Lung (tissue), 12 donors: ENCODE data around the gene TMEM11. TPM values are rescaled to one million over a fixed set of nuclear protein-coding genes. Genes with fewer than 3 reads are reported as not detected.
"Not testable (repeated sequence)": the region's sequence is repeated elsewhere in the genome, so short reads cannot be mapped to it uniquely, and the experiment has no call there.

Experiments used
- ATAC-seq: fragments of 200-7000 bp; cut with Tn5 transposase; one replicate; pipeline ENCODE4 v1.9.1; 2020; ENCODE audit warnings: moderate number of reproducible peaks; ENCODE audit not compliant: insufficient read depth, low FRiP score
- DNase-seq, 3 donors: peaks; one replicate each; pipeline ENCODE4 v3.0.0-alpha.2; 2013 to 2017
- H3K27ac ChIP-seq, 2 donors: one replicate each; pipeline ENCODE4 v1.5.1; 2013; ENCODE audit warnings: mild to moderate bottlenecking in 2 of 2, moderate library complexity in 2 of 2, control low read depth in 1 of 2, inconsistent platforms in 1 of 2, low read depth in 1 of 2, low read length in 1 of 2
- H3K27me3 ChIP-seq, 3 donors: one replicate each; pipeline ENCODE4 v1.5.1; 2013; ENCODE audit warnings: low read length in 2 of 3; ENCODE audit not compliant: control insufficient read depth in 3 of 3, insufficient read depth in 3 of 3
- H3K36me3 ChIP-seq, 4 donors: one replicate each; pipeline ENCODE4 v1.5.1; 2013; ENCODE audit warnings: low read length in 4 of 4, mild to moderate bottlenecking in 1 of 4, moderate library complexity in 1 of 4; ENCODE audit not compliant: control insufficient read depth in 4 of 4, insufficient read depth in 4 of 4
- H3K4me1 ChIP-seq, 5 donors: one replicate each; pipeline ENCODE4 v1.5.1; 2013; ENCODE audit warnings: low read length in 5 of 5, mild to moderate bottlenecking in 2 of 5, moderate library complexity in 1 of 5; ENCODE audit not compliant: control insufficient read depth in 5 of 5, insufficient read depth in 5 of 5
- H3K4me3 ChIP-seq: one replicate; pipeline ENCODE4 v1.5.1; 2013; ENCODE audit warnings: mild to moderate bottlenecking, control low read depth, moderate library complexity
- H3K9ac ChIP-seq, 2 donors: one replicate each; pipeline ENCODE4 v1.5.1; 2013; ENCODE audit warnings: low read length in 2 of 2, control low read depth in 1 of 2; ENCODE audit not compliant: insufficient read depth in 1 of 2
- H3K9me3 ChIP-seq, 4 donors: one replicate each; pipeline ENCODE4 v1.5.1; 2013; ENCODE audit warnings: low read length in 3 of 4, mild to moderate bottlenecking in 1 of 4, moderate library complexity in 1 of 4; ENCODE audit not compliant: control insufficient read depth in 4 of 4, insufficient read depth in 3 of 4
- WGBS, 2 donors: extraction: QIAGEN DNeasy Blood & Tissue Kit; methylation state at CpG; one replicate each; pipeline ENCODE4 v1.1.7; 2013; 5-methylcytosine and 5-hydroxymethylcytosine counted together
- polyA plus RNA-seq, 2 donors: library from polyadenylated mRNA; stranded (reverse); fragments of 200-250 nt; gene quantifications; one replicate each; pipeline ENCODE4 v1.2.1, GENCODE V29; 2013
- total RNA-seq, 2 donors: library from RNA; depleted of rRNA in 1 of 2; stranded (reverse); fragments of >200 nt in 1 of 2; gene quantifications; one replicate each; pipeline ENCODE4 v1.2.1, GENCODE V29; 2014 to 2021
- TF ChIP-seq, protein P1 (sequence below): IDR thresholded peaks from 2 replicates; pipeline ENCODE4 v1.5.1; 2012; ENCODE audit warnings: mild to moderate bottlenecking; ENCODE audit errors: control extremely low read depth, extremely low read depth
- donor health status: control.
- donor health status: control.
- donor health status: Bipolar disorder and iron deficiency.
- donor health status: healthy.
- donor health status: DM: yes; HTN: yes; CAD: no.

Gene TMEM11
- total and polyA plus RNA-seq, 4 donors, result 12.1 to 29.4 (median 27.1) TPM

- WGBS, 2 donors, result 72 to 73% methylated on average over 5 of the region's 5 CpGs
- Histone ChIP-seq H3K9ac (no peak overlapping the region), H3K27ac (no peak overlapping the region), H3K4me1 (peaks cover 0 to 31% (median 11%) of the 10 kb centered on the region in 5 donors), H3K4me3 (no peak overlapping the region), H3K27me3 (no peaks in the 10 kb centered on the region), H3K9me3 (no peaks in the 10 kb centered on the region), H3K36me3 (peaks cover 11 to 29% (median 20%) of the 10 kb centered on the region in 4 donors)
- TF ChIP-seq, protein P1, sequence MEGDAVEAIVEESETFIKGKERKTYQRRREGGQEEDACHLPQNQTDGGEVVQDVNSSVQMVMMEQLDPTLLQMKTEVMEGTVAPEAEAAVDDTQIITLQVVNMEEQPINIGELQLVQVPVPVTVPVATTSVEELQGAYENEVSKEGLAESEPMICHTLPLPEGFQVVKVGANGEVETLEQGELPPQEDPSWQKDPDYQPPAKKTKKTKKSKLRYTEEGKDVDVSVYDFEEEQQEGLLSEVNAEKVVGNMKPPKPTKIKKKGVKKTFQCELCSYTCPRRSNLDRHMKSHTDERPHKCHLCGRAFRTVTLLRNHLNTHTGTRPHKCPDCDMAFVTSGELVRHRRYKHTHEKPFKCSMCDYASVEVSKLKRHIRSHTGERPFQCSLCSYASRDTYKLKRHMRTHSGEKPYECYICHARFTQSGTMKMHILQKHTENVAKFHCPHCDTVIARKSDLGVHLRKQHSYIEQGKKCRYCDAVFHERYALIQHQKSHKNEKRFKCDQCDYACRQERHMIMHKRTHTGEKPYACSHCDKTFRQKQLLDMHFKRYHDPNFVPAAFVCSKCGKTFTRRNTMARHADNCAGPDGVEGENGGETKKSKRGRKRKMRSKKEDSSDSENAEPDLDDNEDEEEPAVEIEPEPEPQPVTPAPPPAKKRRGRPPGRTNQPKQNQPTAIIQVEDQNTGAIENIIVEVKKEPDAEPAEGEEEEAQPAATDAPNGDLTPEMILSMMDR, result no peak
- DNase-seq (peak; percentile 78 to 95 (median 89)), ATAC-seq (no peak)
Observed at GRCh38 chr17:21194703-21195102, 19.3 kb downstream of the TMEM11 start.

- Histone ChIP-seq H3K9me3 (no peaks in the 10 kb centered on the region), H3K4me1 (peaks cover 0 to 31% (median 11%) of the 10 kb centered on the region in 5 donors), H3K27me3 (no peaks in the 10 kb centered on the region), H3K4me3 (no peak overlapping the region), H3K9ac (no peak overlapping the region), H3K36me3 (peaks cover 11 to 27% (median 21%) of the 10 kb centered on the region in 4 donors), H3K27ac (peak overlapping the region in 1 of 2 donors; percentile 51)
- peak in 2 of 3 donors; percentile 36 to 67 for DNase-seq
- ATAC-seq, result no peak
- TF ChIP-seq, protein P1, result no peak
- WGBS, 2 donors, result 43 to 50% methylated on average over 8 of the region's 8 CpGs
Observed at GRCh38 chr17:21194226-21194625, 19.7 kb downstream of the TMEM11 start.

- H3K9ac ChIP-seq, result no peak overlapping the region
- H3K27ac ChIP-seq, result no peak overlapping the region
- H3K4me3 ChIP-seq, result no peak overlapping the region
- peaks cover 9 to 24% (median 22%) of the 10 kb centered on the region in 4 donors for H3K36me3 ChIP-seq
- H3K27me3 ChIP-seq, result no peaks in the 10 kb centered on the region
- peaks cover 0 to 31% (median 11%) of the 10 kb centered on the region in 5 donors for H3K4me1 ChIP-seq
- TF ChIP-seq, protein P1, result no peak
- no peak for DNase-seq
- 76 to 89% methylated on average over 5 of the region's 5 CpGs for WGBS, 2 donors
- H3K9me3 ChIP-seq, result no peaks in the 10 kb centered on the region
- no peak for ATAC-seq
Observed at GRCh38 chr17:21193031-21193430, 20.9 kb downstream of the TMEM11 start.

- 95 to 97% methylated on average over 7 of the region's 7 CpGs for WGBS, 2 donors
Observed at GRCh38 chr17:21192414-21192813, 21.5 kb downstream of the TMEM11 start.

More at GRCh38 chr17:21192414-21192813, 21.5 kb downstream of the TMEM11 start:
- H3K9me3 ChIP-seq, H3K9ac ChIP-seq, H3K4me3 ChIP-seq, H3K27me3 ChIP-seq, ATAC-seq, H3K27ac ChIP-seq, DNase-seq: not testable (repeated sequence)
- H3K4me1 ChIP-seq, result peaks cover 0 to 31% (median 11%) of the 10 kb centered on the region in 5 donors
- H3K36me3 ChIP-seq, result peaks cover 3 to 19% (median 16%) of the 10 kb centered on the region in 4 donors
